Panc1 (cell line): ENCODE measurements around the gene STAB2.

Experiments used
- CTCF ChIP-seq: fragments of 450-650 bp; IDR thresholded peaks from 2 replicates; pipeline ENCODE4 v1.5.1; 2017; ENCODE audit warnings: mild to moderate bottlenecking
- POLR2AphosphoS5 ChIP-seq: IDR thresholded peaks from 2 replicates; pipeline ENCODE4 v1.6.1; 2012; ENCODE audit warnings: mild to moderate bottlenecking, low read depth, low read length, moderate library complexity
- REST ChIP-seq, 2 experiments: IDR thresholded peaks; 2 replicates each; pipeline ENCODE4 v1.6.1; 2011 to 2012; ENCODE audit warnings: low read depth in 2 of 2, control low read depth in 1 of 2, low read length in 1 of 2, mild to moderate bottlenecking in 1 of 2, moderate library complexity in 1 of 2; ENCODE audit not compliant: insufficient read depth in 1 of 2
- TCF7L2 ChIP-seq: IDR thresholded peaks from 2 replicates; pipeline ENCODE4 v1.6.1; 2011; ENCODE audit warnings: mild to moderate bottlenecking, low read depth, low read length, inconsistent platforms

DNA sequence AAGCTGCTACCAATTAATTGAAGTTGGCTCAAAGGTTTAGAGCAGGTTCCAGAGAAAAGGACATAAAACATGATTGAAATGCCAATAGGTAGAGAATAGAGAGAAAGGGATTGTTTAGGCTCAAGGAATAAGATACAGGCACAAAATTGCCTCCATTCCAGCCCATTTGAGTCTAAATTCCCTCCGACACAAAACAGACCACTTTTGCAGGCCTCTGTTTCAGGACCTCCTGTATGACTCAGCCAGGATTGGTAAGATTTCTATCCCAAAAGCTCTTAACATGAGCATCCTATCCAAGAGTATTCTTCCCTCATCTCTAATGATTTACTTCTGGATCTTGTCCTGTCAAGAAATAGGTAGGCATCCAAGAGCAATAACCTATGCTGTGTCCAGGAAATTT lies 123.5 kb downstream of the STAB2 start:
- TF ChIP-seq CTCF (no peak), REST (IDR thresholded peaks at IDR 0.05; ENCODE audit: insufficient read depth in 1 of 2, low read depth in 2 of 2, low read length in 1 of 2) (no peak), POLR2AphosphoS5 (no peak), TCF7L2 (no peak)
